Activated T-helper 9 cell treated with anti-CD3 and anti-CD28 coated beads, Interleukin-2, amount 50 U/mL, for 16 hours (primary cell): ENCODE results near the gene SMG9.
"Not testable (repeated sequence)": the region's sequence is repeated elsewhere in the genome, so short reads cannot be mapped to it uniquely, and the experiment has no call there.

Experiments
- DNase-seq: peaks from one replicate; pipeline ENCODE4 v3.0.0-alpha.2; 2020; ENCODE audit warnings: low read depth

SMG9 gene

GRCh38 chr19:43779820-43780219 lies 25.1 kb upstream of the SMG9 start:
- DNase-seq, result no peak

- DNase-seq, result no peak
These were observed 24.5 kb upstream of the SMG9 start for GRCh38 chr19:43779147-43779819.

GRCh38 chr19:43778651-43779050 lies 23.9 kb upstream of the SMG9 start:
- no peak for DNase-seq

GRCh38 chr19:43777163-43777695 lies 22.5 kb upstream of the SMG9 start:
- DNase-seq, result no peak

DNA sequence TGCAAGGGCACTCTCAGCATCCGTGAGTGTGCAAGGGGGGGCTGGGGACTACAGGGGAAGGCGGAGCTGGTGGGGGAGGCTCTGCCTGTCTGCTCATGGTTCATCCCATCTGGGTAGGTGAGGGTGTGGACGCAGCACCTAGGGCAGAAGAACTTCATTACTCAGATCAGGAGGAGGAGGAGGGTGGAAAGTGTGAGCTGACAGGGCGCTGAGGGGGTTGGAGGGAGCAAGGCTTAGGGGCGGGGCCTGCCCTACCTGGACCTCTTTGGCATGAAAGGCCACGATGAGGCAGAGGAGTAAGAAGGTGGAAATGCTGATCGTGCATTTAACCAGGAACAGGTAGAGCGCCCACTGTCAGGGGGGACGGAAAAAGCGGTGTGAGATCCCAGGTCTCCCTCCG lies 21.5 kb upstream of the SMG9 start:
- peak; percentile 54 for DNase-seq

DNA sequence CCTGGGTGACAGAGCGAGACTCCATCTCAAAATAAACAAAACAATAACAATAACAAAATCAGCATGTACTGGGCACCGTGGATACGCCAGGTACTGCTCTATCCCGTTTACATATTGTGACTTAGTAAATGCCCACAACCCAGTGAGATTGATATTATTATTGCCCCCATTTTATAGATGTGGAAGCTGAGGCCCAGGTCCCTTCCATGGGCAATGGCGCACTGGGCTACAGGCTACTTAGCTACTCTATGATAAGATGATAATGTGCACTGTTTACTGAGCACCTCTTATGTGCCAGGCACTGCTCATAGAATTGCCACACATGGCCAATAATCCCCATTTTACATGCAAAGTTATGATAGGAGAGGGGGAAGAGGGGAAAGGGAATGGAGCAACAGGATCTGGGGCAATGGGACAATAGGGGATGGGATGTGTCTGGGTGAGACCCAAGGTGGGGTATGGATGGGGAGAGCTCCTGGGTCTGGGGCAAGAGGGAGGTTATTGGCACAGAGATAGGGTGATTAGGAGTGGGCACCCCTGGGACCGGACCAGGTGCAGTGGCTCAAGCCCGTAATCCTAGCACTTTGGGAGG lies 20.6 kb upstream of the SMG9 start:
- DNase-seq, result no peak

DNA sequence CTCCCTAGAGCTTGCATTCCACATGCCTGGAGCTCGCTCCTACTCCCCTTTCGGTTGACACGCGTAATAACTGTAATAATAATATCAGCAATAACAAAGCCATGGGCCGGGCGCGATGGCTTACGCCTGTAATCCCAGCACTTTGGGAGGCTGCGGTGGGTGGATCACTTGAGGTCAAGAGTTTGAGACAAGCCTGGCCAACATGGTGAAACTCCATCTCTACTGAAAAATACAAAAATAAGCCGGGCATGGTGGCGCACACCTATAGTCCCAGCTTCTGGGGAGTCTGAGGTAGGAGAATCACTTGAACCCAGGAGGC lies 20.1 kb upstream of the SMG9 start:
- DNase-seq, result not testable (repeated sequence)

DNA sequence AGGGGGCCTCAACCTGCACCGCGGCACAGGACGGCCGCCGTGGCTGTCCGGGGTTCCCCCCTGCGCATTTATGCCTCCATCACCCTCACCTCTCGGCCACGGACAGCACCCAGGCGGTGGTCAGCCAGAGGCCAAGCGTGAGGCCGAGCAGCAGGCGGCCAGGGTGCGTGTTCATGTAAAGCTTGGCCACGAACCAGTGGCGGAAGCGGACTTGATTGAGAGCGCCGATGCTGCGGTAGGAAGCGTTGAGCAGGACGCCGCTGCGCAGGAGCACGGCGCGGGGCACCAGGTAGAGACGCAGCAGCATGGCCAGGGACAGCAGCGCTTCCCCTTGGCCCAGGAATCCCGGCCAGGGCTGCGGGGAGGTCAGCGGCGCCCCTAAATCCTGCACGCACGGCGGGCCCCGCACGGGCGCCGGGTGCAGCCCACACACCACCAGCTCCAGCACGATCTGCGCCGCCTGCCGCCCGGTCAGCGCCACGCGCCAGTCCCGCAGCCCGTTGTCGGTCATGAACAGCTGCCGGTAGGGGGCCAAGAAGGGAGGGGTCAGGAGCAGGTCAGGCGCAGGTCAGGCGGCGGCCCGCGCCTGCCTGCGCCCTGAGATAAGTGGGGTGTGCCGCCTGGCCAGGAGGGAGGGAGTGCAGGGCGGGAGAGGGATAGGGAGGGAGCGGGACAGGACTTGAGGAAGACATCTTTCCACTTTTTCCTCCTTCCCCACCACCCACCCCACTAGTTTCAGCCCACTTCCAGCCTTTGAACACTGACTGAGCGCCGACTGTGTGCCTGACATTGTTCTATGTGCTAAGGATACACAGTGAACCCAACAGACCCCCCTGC lies 19.6 kb upstream of the SMG9 start:
- DNase-seq, result no peak

DNA sequence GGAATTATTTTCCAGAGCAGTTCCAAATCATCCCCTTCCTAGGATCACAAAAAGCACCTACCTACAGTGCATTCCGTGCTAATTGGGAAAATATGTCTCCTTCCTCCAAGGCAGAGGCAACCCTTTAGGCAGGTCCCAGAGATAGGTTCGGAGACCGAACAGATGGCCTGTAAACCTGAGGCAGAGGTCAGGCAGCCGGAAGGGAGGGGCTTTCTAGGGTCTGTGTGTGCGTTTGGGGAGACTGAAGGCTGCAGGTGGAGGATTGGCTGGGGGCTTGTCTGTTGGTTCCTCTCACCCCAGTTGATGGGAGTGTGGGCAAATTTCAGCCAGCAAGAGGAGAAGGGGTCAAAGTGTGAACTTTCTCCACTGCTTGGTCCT lies 19.0 kb upstream of the SMG9 start:
- DNase-seq, result no peak

- no peak for DNase-seq
These were observed 14.5 kb upstream of the SMG9 start for GRCh38 chr19:43769256-43769655.

DNA sequence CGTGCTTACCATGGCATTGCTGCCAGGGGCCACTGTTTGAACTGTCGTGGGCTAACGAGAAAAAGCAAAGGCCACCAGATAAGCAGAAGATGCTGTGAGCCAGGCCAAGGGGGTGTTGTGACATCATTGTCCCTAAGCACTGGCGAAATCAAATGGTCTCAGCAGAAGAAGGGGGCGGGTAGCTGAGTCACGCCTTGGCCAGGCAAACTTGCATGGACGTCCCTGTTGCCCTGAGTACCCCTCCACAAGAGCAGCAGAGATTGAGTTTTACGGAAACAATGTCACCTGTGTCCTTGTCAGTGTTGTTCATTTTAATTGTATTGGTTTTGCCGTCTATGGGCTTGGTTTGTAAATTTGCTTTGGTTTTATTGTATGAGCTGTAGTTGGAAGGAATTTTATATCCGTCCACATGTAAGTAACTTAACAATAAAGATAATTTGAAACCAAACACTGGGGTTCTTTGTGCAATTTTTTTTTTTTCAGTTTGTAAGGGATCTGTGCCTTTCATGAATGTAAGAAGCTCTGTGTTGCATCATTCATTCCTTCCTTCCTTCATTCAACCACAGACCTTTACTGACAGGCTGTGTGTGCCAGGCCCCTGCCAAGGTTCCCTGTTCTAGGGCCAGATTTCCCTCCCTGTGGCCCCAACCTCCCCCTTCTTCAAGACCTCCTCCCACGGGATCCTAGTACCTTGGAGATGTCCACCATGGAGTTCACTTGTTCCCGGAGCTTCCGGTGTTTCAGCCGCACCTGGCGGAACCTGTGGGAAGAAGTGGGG lies 13.7 kb upstream of the SMG9 start:
- DNase-seq, result no peak

DNA sequence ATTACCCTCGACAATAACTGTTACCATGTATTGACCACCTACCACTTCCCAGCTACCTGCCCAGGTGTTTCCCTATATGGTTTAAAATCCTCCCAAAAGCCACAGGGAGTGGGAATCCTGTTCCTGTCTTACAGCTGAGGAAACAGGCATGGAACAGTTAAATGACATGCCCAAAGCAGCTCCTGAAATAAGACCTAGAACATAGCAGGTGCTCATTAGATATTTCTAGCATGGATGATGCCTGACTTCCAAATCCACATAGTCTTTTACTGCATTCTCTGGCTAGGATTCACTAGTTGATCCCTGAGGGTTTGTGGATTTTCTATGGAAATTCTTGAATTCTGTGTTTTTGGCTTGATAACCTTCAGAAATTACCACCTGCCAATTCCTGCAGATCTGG lies 13.1 kb upstream of the SMG9 start:
- DNase-seq, result no peak

GRCh38 chr19:43767316-43767715 lies 12.6 kb upstream of the SMG9 start:
- DNase-seq, result no peak

DNA sequence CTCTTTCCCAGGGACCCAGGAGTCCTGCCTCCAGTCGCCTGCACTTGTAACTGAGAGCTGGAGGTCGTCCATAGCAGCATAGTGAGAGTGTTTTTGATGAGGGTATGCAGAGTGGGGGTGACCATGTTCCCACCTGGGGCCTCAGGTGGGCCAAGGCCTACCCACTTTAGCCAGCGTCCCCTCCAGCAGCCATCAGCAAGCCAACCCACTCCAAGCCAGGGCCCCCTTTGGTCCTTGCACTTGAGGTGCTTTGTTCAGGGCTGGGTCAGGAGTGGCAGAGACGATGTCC lies 11.9 kb upstream of the SMG9 start:
- DNase-seq, result no peak

- peak; percentile 71 for DNase-seq
These were observed 10.5 kb upstream of the SMG9 start for GRCh38 chr19:43765109-43765876.

GRCh38 chr19:43764684-43765083 lies 9.9 kb upstream of the SMG9 start:
- DNase-seq, result not testable (repeated sequence)

DNA sequence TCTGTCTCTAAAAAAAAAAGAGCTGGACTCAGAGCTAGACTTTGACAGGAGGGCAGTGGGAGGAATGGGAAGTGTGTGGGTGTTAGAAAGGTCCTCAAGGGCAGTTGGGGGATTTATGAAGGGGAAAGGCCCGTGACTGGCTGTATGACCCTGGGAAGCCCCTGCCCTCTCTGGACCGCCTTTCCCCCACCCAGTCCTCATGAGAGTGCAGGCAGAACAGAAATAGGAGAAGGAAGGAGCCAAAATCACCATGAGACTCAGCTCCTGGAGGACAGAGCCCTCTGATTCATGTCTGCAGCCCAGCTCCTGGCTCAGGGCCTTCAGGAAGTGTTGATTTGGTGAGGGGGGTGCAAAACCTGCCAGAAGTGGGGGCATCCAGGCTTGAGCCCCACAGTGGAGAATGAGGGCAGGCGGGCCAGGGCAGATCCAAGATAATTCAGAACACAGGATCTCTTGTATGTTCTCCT lies 8.7 kb upstream of the SMG9 start:
- no peak for DNase-seq

- DNase-seq, result no peak
These were observed 8.1 kb upstream of the SMG9 start for GRCh38 chr19:43762814-43763213.

GRCh38 chr19:43760941-43761340 lies 6.2 kb upstream of the SMG9 start:
- no peak for DNase-seq

- no peak for DNase-seq
These were observed 4.8 kb upstream of the SMG9 start for GRCh38 chr19:43759515-43759914.

- peak; percentile 69 for DNase-seq
These were observed 567 bp upstream of the SMG9 start for GRCh38 chr19:43755256-43755801.

DNA sequence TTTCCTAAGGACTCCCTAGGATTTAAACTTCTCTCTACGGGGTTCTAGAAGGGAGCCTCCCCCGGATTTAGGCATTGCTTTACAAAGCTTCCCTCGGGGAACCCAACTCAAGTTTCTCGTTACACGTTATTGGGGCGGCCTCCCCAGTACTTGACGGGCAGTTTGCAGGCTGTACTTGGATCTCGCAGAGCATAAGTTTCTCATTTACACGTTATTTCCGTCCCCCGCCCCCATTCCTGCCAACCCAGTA lies 584 bp downstream of the SMG9 start:
- no peak for DNase-seq
